WTC11 (cell line): ENCODE measurements around the gene RFX5. TPM values are rescaled to one million over a fixed set of nuclear protein-coding genes. Genes with fewer than 3 reads are reported as not detected.
A peak's percentile ranks its signal among the peaks of the same experiment; 100 is the strongest.

ENCODE experiments used
- ATAC-seq: fragments of 200-7000 bp; cut with Tn5 transposase; 2 replicates; pipeline ENCODE4 v1.10.0; 2021; ENCODE audit warnings: mild to moderate bottlenecking, moderate library complexity
- CTCF ChIA-PET: fragments of 300-600 bp; sonication (Branson Sonifier 250); formaldehyde crosslinking; loops from one replicate; lab custom pipeline; 2021; ENCODE audit warnings: antibody characterized with exemption; lab: Charles Lee
- POLR2A ChIA-PET: fragments of 350-600 bp; sonication (Branson Sonifier 250); formaldehyde crosslinking; loops from one replicate; lab custom pipeline; 2021; ENCODE audit warnings: antibody characterized with exemption; lab: Charles Lee
- DNase-seq: peaks from one replicate; pipeline ENCODE4 v3.0.0; 2021; ENCODE audit warnings: low spot score
- H3K27ac Mint-ChIP-seq: 2 replicates; pipeline ENCODE4 v1.8.0; 2021; ENCODE audit warnings: mixed read lengths
- H3K27me3 Mint-ChIP-seq: 2 replicates; pipeline ENCODE4 v1.8.0; 2021; ENCODE audit warnings: low read depth, mild to moderate bottlenecking, moderate library complexity, mixed read lengths
- H3K36me3 Mint-ChIP-seq: 2 replicates; pipeline ENCODE4 v1.8.0; 2021; ENCODE audit warnings: mixed read lengths
- H3K4me1 Mint-ChIP-seq: 2 replicates; pipeline ENCODE4 v1.8.0; 2022; ENCODE audit warnings: mixed read lengths
- H3K4me3 Mint-ChIP-seq: 2 replicates; pipeline ENCODE4 v1.8.0; 2021; ENCODE audit warnings: mild to moderate bottlenecking, moderate library complexity, mixed read lengths
- H3K9me3 Mint-ChIP-seq: 2 replicates; pipeline ENCODE4 v1.8.0; 2021; ENCODE audit warnings: mixed read lengths
- AFF4 ChIP-seq: sonication (generic); formaldehyde crosslinking; IDR thresholded peaks from 2 replicates; pipeline ENCODE4 v1.8.1; 2023; ENCODE audit warnings: mild to moderate bottlenecking, missing genetic modification reagents, borderline replicate concordance
- ATF6 ChIP-seq: sonication (generic); formaldehyde crosslinking; IDR thresholded peaks from 2 replicates; pipeline ENCODE4 v1.8.1; 2023; ENCODE audit warnings: mild to moderate bottlenecking, missing genetic modification reagents
- CREB1 ChIP-seq: sonication (generic); formaldehyde crosslinking; IDR thresholded peaks from 2 replicates; pipeline ENCODE4 v1.8.0; 2023; ENCODE audit warnings: mild to moderate bottlenecking, missing genetic modification reagents
- JAZF1 ChIP-seq: fragments of 250-450 bp; sonication (Bioruptor Pico); IDR thresholded peaks from 2 replicates; pipeline ENCODE4 v1.9.0; 2021; ENCODE audit warnings: moderate library complexity, mild to moderate bottlenecking, inconsistent platforms
- MAX ChIP-seq: sonication (generic); formaldehyde crosslinking; IDR thresholded peaks from 2 replicates; pipeline ENCODE4 v1.8.0; 2022; ENCODE audit warnings: mild to moderate bottlenecking, missing genetic modification reagents
- NFYB ChIP-seq: sonication (generic); formaldehyde crosslinking; conservative IDR thresholded peaks from 2 replicates; pipeline ENCODE4 v1.8.0; 2022; ENCODE audit warnings: low read depth, missing genetic modification reagents
- RELA ChIP-seq: sonication (generic); formaldehyde crosslinking; IDR thresholded peaks from 2 replicates; pipeline ENCODE4 v1.8.1; 2022; ENCODE audit warnings: missing genetic modification reagents, mild to moderate bottlenecking, borderline replicate concordance
- SOX15 ChIP-seq: fragments of 250-450 bp; sonication (Bioruptor Pico); IDR thresholded peaks from 2 replicates; pipeline ENCODE4 v1.9.0; 2021; ENCODE audit warnings: mild to moderate bottlenecking
- ZBTB21 ChIP-seq: sonication (generic); formaldehyde crosslinking; IDR thresholded peaks from 2 replicates; pipeline ENCODE4 v1.8.1; 2023; ENCODE audit warnings: mild to moderate bottlenecking, missing genetic modification reagents, borderline replicate concordance
- ZNF425 ChIP-seq: fragments of 250-450 bp; sonication (Bioruptor Pico); conservative IDR thresholded peaks from 2 replicates; pipeline ENCODE4 v1.9.0; 2021; ENCODE audit warnings: mild to moderate bottlenecking
- total RNA-seq: library from RNA; stranded (reverse); gene quantifications from 3 replicates; pipeline ENCODE4 v1.2.3, GENCODE V29; 2021

Gene RFX5
- total RNA-seq, 1 experiment from 2014 or later, result 59.2 TPM

- TF ChIP-seq ZNF425 (CRISPR knock-in tag), result no peak
- no peak for TF ChIP-seq ATF6 (CRISPR knock-in tag)
- no peak for TF ChIP-seq CREB1
- no peak for TF ChIP-seq RELA (CRISPR knock-in tag)
- TF ChIP-seq ZBTB21 (CRISPR knock-in tag), result no peak
Observed at GRCh38 chr1:151373196-151373595, 26.1 kb upstream of the RFX5 start (continued).

DNA sequence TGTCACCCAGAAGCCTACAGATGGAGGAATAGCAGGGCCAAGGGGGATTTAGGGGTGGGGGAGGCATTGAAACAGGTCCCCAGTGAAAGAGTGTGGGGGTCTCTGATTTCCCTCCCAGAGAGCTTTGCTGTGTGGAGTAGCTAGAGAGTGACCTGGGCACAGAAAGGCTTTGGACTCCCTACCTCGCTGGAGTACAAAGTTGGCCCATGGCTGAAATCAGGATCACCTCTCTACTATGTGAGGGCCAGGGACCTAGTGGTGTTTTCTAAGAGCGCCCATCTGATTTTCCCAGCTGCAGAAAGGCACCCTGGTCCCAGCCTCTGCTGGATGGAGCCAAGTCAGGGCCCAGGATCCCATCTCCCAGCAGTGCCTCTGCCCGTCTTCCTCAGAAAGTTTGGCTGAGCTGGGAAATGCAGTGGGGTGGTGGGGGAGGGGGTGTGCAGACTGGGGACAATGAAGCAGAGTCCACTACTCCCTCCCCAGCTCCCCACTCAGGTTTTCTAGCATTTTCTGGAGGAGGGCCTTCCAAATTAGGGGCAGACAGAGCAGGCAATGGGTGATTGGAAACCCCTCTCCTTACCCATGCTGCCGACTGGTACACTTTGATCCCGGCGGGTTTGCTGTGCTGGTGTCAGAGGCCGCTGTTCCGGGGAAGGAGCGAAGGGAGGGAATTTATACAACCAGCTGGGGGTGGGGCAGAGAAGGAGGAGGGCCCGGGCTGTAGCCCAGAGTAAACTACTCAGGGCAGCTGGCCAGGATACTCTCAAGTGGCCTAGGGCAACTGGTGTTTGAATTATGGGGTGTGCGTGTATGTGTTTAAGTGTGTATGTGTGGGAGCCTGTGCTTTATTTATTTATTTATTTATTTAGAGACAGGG is 25.2 kb upstream of the RFX5 start, which contains the start of gene SELENBP1:
Gene SELENBP1, minus strand, starts transcription at position 648 of the 877 bp plus-strand sequence. Its CDS starts 64 bp downstream, at position 584.
- POLR2A ChIA-PET, result interaction anchor here (0.6 to 1.4 kb wide), 5 partner anchors 22 to 241 kb away, joined by 3 read pairs; partner anchors contain the start of gene PSMB4
- CTCF ChIA-PET, result interaction anchor here (0.9 to 1.8 kb wide), 3 partner anchors 27 to 71 kb away, joined by 4 to 15 read pairs (median 12); partner anchors contain the start of gene PSMB4
- H3K27me3 Mint-ChIP-seq, result no peaks in the 10 kb centered on the region
- peak; percentile 63 for DNase-seq
- H3K4me3 Mint-ChIP-seq, result peak within 1 kb of the TSS; percentile 60
- peak; percentile 86 for ATAC-seq
- peaks cover 24% of the 10 kb centered on the region for H3K4me1 Mint-ChIP-seq
- H3K9me3 Mint-ChIP-seq, result no peaks in the 10 kb centered on the region
- H3K27ac Mint-ChIP-seq, result peak within 1 kb of the TSS; percentile 12; the same call in 1 of the 2 replicates
- TF ChIP-seq JAZF1, result no peak
- TF ChIP-seq NFYB (CRISPR knock-in tag), result no peak
- 0 out of 2 replicates have a peak, but pooled peaks have one; percentile 31 for TF ChIP-seq MAX (CRISPR knock-in tag)
- no peaks in the 10 kb centered on the region for H3K36me3 Mint-ChIP-seq

GRCh38 chr1:151371370-151372057 is 24.5 kb upstream of the RFX5 start:
- ATAC-seq, result no peak
- peaks cover 24% of the 10 kb centered on the region for H3K4me1 Mint-ChIP-seq
- ChIA-PET POLR2A (interaction anchor here (0.6 to 1.4 kb wide), 4 partner anchors 21 to 241 kb away, joined by 3 read pairs; no protein-coding TSS in a partner anchor), CTCF (interaction anchor here (1.7 to 1.8 kb wide), 2 partner anchors 31 to 70 kb away, joined by 12 to 15 read pairs; no protein-coding TSS in a partner anchor)
- H3K4me3 Mint-ChIP-seq, result peak overlapping the region; percentile 60; the same call in 1 of the 2 replicates
- no peaks in the 10 kb centered on the region for H3K27me3 Mint-ChIP-seq
- H3K36me3 Mint-ChIP-seq, result no peaks in the 10 kb centered on the region
- DNase-seq, result no peak
- TF ChIP-seq AFF4 (CRISPR knock-in tag), result no peak
- no peak for TF ChIP-seq SOX15
- no peaks in the 10 kb centered on the region for H3K9me3 Mint-ChIP-seq
- no peak overlapping the region for H3K27ac Mint-ChIP-seq
